Fibroblast of pulmonary artery (primary cell): Measurements from ENCODE around the gene RRP8.

Source experiments
- DNase-seq: peaks from one replicate; pipeline ENCODE4 v3.0.0-alpha.2; 2010; ENCODE audit warnings: low read depth
- H3K4me3 ChIP-seq: replicated peaks from 2 replicates; pipeline ENCODE4 v1.5.1; 2011; ENCODE audit warnings: low read depth, mild to moderate bottlenecking, control low read depth, low read length, moderate library complexity
- CTCF ChIP-seq: IDR thresholded peaks from 2 replicates; pipeline ENCODE4 v1.5.1; 2011; ENCODE audit warnings: mild to moderate bottlenecking, control low read depth, low read length, inconsistent platforms; ENCODE audit errors: missing control alignments

Gene RRP8

GRCh38 chr11:6599881-6600390 is 3.5 kb downstream of the RRP8 start:
- H3K4me3 ChIP-seq, result no peak overlapping the region
- DNase-seq, result no peak
- TF ChIP-seq CTCF, result no peak

GRCh38 chr11:6599449-6599848 is 4.0 kb downstream of the RRP8 start:
- DNase-seq, result no peak

GRCh38 chr11:6598555-6598954 is 4.9 kb downstream of the RRP8 start:
- no peak for DNase-seq
- TF ChIP-seq CTCF, result no peak
- no peak overlapping the region for H3K4me3 ChIP-seq

More at GRCh38 chr11:6599449-6599848, 4.0 kb downstream of the RRP8 start:
- no peak overlapping the region for H3K4me3 ChIP-seq
- no peak for TF ChIP-seq CTCF

GRCh38 chr11:6596239-6596877 is 7.1 kb downstream of the RRP8 start:
- TF ChIP-seq CTCF, result no peak
- DNase-seq, result no peak
- no peak overlapping the region for H3K4me3 ChIP-seq

GRCh38 chr11:6594142-6594768 is 9.2 kb downstream of the RRP8 start:
- no peak for DNase-seq
- peak; percentile 10 for TF ChIP-seq CTCF

GRCh38 chr11:6588018-6588417 is 15.4 kb downstream of the RRP8 start:
- DNase-seq, result no peak
- no peak for TF ChIP-seq CTCF
- H3K4me3 ChIP-seq, result no peak overlapping the region

More at GRCh38 chr11:6594142-6594768, 9.2 kb downstream of the RRP8 start:
- no peak overlapping the region for H3K4me3 ChIP-seq
